HG03095 (cell line): ENCODE data around the gene NPFFR1.

Source experiments
- ATAC-seq: cut with Tn5 transposase; IDR thresholded peaks from one replicate; pipeline ENCODE4 v1.9.1; 2021; ENCODE audit warnings: moderate library complexity; ENCODE audit not compliant: unreplicated experiment

The NPFFR1 gene

GRCh38 chr10:70283445-70284399 lies at the start of gene NPFFR1:
Gene NPFFR1, minus strand, starts transcription at chr10:70284004. Its CDS starts 328 bp downstream, at chr10:70283676.
- ATAC-seq = no peak

GRCh38 chr10:70333268-70333667 lies 49.5 kb upstream of the NPFFR1 start:
- no peak for ATAC-seq

- ATAC-seq = peak; percentile 57
These were observed 47.9 kb upstream of the NPFFR1 start for GRCh38 chr10:70331486-70332268.

GRCh38 chr10:70331160-70331485 lies 47.3 kb upstream of the NPFFR1 start:
- no peak for ATAC-seq

GRCh38 chr10:70330671-70331070 lies 46.9 kb upstream of the NPFFR1 start:
- no peak for ATAC-seq

- no peak for ATAC-seq
These were observed 45.2 kb upstream of the NPFFR1 start for GRCh38 chr10:70328967-70329366.

- ATAC-seq = no peak
These were observed 44.2 kb upstream of the NPFFR1 start for GRCh38 chr10:70328018-70328417.

GRCh38 chr10:70324951-70325781 lies 41.4 kb upstream of the NPFFR1 start:
- ATAC-seq = no peak

- ATAC-seq = peak; percentile 68
These were observed 40.6 kb upstream of the NPFFR1 start for GRCh38 chr10:70324339-70324861.

- ATAC-seq = no peak
These were observed 40.0 kb upstream of the NPFFR1 start for GRCh38 chr10:70323697-70324338.

GRCh38 chr10:70323138-70323696 lies 39.4 kb upstream of the NPFFR1 start:
- ATAC-seq = no peak

GRCh38 chr10:70321897-70322890 lies 38.4 kb upstream of the NPFFR1 start:
- ATAC-seq = no peak

- ATAC-seq = no peak
These were observed 37.4 kb upstream of the NPFFR1 start for GRCh38 chr10:70321233-70321632.

GRCh38 chr10:70320751-70321150 lies 36.9 kb upstream of the NPFFR1 start:
- ATAC-seq = no peak

- ATAC-seq = no peak
These were observed 36.0 kb upstream of the NPFFR1 start for GRCh38 chr10:70319824-70320223.

- no peak for ATAC-seq
These were observed 35.4 kb upstream of the NPFFR1 start for GRCh38 chr10:70319183-70319582.

- no peak for ATAC-seq
These were observed 34.1 kb upstream of the NPFFR1 start for GRCh38 chr10:70317943-70318318.

- ATAC-seq = no peak
These were observed 33.6 kb upstream of the NPFFR1 start for GRCh38 chr10:70317272-70317942.
